NOMO-1 treated with dmso at 0.1 percent for 144 hours (cell line): Measurements from ENCODE around the gene EIF4E.
A peak's percentile ranks its signal among the peaks of the same experiment; 100 is the strongest.
"Not testable (repeated sequence)": the region's sequence is repeated elsewhere in the genome, so short reads cannot be mapped to it uniquely, and the experiment has no call there.

Experiments
- DNase-seq: peaks from one replicate; lab custom pipeline; 2025; ENCODE audit not compliant: unreplicated experiment; lab: John Stamatoyannopoulos, UW

EIF4E gene

DNA sequence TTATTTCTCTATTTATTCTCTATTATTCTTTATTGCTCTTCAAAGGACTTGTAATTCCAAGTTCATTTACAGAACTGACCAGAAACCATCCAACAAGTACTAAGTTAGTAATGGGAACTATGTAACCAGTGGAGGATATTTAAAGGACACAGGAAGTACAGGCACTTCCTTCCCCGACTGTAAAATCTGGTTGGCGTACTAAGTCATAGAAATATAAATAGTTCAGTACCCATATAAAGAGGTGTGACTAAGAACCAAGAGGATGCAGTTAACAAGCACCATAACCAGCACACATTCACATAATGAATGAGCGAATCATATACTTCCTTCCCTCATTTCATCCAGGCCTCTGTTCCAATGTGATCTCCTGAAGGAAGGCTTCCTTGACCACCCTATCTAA is 3.6 kb upstream of the EIF4E start:
- DNase-seq: peak; percentile 51

DNA sequence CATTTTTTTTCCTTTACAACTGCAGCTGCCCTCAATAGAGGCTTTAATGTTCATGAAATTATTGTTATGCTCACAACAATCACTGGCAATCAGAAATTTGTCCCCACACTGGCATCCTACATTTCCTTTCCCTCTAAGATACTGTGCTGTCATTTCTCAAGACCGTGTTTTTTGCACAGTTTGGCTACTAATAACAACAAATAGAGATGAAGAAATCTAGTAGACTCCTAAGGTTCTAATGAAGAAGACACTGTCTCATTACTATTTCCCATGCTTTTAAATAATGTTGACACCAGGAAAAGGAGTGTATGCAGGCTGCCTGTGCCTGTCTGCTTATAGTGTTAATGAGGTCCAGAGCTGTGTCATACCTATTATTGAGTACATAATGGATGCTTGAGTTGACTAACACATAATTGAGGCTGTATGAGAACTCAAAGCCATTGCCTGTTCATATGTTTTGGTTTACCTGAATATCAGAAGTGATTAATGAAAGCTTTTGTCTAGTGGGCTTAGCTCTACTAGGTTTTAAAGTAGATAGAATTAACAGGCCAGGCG is 1.5 kb upstream of the EIF4E start:
- no peak for DNase-seq

DNA sequence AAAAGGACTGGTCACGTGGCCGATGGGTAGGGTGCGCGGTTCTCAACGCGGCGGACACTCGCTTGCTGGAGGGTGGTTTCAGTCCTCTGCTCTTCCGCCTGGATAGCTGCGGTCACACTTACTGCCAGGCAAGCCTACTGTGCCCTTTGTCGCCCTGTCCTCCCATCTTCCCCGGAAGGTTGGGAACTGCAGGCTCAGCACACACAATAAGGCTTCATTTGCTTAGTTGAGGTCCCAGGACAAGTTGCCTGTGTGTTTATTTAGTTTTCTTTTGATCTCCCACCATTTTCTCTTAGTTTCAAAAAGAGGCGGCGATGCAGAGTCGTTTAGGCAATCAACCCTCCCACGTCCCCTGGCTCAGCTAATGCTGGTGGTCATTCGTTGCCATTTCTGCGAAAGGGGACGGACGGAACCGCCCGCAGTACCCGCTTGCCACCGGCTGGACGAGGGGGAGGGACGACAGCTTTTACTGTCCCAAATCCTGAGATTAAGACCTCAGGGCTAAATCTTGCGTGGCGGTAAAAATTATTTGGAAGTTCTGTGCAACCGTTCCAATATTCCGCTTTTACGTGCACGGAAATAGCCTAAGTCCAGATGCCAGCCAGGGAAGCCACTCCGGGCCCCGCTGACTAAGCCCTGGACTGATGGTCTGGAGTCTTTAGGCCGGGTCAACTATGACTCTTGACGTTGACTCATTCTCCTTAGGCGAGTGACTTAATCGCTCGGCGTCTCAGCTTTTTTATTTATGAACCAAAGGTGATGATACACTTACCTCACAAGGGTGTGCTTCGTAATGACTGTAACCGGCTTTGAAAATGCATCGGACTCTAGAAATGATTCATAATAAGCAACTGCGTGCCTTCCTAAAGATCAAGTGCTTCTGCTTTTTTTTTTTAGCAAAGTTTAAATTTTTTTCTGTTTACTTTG is 671 bp upstream of the EIF4E start:
- peak; percentile 58 for DNase-seq

DNA sequence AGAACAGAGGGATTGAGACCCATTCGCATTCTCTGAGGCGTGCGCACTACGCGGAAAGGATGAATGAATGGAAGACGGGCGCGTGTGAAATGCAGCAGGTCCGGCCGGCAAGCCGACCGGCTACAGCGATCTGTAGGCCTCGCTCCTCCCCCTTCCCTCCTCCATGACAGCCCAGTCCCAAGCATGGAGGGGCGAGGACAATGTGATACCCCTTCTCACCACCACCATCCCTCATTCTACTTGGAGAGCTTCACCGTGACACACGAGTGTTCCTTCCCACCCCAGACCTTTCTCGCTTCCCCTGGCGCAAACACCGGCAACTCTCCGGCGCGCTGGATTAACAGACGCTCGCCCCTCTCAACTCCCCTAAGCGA is 815 bp downstream of the EIF4E start:
- peak; percentile 64 for DNase-seq

DNA sequence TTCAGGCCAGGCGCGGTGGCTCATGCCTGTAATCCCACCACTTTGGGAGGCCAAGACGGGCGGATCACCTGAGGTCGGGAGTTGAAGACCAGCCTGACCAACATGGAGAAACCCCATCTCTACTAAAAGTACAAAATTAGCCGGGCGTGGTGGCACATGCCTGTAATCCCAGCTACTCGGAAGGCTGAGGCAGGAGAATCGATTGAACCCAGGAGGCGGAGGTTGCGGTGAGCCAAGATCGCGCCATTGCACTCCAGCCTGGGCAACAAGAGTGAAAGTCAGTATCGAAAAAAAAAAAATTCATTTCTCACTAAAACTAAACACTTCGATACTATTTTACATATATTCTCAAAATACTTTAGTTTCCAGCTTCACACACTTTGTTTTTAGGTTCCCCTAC is 2.7 kb downstream of the EIF4E start:
- DNase-seq: not testable (repeated sequence)

DNA sequence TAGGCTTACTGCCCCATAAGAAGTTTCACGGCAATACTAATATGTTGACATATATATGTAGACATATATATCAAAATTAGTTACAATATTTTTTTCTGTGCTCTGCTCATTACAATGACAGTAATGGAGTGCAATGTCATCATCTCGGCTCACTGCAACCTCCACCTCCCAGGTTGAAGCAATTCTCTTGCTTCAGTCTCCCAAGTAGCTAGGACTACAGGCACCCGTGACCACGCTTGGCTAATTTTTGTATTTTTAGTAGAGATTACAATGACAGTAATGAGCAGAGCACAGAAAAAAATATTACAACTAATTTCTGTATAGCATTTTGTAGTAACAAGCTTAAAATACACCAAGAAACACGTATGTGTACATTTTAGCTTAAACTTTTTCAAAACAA is 7.6 kb downstream of the EIF4E start:
- no peak for DNase-seq

DNA sequence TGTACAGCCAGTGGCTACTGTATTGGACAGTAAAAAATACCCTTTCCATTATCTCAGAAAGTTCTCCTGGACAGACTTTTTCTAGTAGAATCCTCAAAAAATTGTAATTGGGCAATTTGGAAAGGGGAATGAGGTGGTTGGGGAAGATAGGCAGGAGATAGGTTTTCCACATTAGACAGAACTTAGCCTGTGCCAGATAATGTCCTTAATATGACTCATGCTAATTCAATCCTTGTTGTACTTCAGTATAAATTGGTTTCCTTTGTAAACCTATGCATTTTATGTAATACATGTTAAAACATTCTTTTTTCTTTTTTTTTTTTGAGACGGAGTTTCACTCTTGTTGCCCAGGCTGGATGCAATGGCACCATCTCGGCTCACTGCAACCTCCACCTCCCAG is 8.9 kb downstream of the EIF4E start:
- DNase-seq: no peak

DNA sequence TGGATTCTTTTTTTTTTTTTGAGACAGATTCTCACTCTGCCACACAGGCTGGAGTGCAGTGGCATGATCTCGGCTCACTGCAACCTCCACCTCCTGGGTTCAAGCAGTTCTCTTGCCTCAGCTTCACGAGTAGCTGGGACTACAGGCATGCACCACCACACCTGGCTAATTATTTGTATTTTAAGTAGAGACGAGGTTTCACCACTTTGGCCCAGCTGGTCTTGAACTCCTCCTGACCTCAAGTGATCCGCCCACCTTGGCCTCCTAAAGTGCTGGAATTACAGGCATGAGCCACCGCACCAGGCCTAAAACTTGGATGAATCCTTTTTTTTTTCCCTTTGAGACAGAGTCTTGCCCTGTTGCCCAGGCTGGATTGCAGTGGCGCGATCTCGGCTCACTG is 18.2 kb downstream of the EIF4E start:
- not testable (repeated sequence) for DNase-seq

DNA sequence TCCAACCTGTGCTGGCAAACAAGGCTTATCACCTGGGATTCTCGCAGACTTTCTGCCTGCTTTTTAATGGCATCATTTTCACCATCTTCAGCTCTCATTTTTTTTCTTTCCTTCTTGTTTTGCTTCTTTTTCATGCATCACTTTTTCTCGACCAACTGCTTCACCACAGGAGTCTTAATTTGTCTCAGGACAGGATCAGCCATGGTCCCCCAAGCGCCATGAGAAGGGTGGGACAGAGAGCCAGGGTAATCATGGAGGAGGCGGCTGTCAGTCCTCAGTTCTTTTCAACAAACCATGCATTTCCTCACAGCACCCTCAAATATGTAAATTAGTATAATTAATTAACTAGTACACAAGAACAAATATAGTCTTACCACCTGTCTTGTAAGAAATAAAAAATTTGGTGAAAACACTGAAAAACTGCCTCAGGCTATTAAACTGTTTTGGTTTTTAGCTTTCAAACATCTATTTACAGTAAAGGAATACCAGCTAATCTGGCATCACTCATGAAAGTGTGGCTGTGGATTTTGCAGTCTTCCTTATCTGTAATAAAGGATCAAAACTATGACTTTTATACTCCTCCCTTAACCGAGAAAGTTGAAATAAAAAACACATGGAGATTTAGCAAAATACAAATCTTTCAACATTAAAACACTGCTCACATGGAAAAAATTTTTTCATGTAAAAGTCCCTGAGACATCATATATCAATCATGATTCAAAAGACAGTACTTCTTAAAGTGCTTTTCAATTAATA is 19.1 kb downstream of the EIF4E start:
- DNase-seq: no peak

DNA sequence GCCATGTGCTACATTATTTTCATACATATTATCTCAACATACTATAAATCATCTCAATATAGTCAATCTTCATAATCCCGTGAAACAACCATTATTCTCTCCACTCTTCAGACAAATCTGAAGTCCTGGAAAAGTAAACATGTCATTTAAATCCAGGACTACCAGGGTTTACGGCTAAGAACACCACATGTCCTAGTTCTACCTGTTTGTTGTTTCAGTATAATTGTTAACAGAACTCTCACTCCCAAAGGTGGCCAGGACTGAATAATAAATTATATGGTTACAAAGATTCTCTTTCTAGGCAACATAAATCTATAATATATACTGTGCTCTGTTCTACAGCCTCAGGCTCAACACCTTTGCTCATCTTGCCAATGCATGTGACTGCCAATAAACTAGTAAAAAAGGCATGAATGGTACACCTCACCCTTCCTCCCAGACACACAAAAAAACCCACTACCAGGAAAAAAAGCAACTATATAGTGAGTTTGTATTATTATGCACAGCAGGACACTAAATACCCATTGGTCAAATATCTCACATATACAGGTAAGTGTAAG is 20.1 kb downstream of the EIF4E start:
- DNase-seq: no peak

DNA sequence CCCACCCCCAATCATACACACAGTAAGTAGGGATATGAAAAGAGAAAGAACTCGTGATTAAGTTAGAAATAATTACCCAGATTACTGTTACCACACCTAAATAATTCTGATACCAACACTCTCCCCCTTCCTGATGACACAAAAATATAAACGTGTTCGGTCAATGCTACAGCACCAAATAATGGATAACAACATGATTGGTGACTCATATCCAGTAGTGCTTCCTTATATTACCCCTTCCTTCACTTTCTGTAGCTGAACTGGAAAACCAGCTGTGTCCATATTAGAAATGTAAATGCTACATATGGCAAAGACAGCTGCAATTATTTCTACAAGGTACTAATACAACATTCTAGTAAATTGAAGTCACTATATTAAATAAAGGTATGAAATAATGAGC is 20.8 kb downstream of the EIF4E start:
- no peak for DNase-seq

DNA sequence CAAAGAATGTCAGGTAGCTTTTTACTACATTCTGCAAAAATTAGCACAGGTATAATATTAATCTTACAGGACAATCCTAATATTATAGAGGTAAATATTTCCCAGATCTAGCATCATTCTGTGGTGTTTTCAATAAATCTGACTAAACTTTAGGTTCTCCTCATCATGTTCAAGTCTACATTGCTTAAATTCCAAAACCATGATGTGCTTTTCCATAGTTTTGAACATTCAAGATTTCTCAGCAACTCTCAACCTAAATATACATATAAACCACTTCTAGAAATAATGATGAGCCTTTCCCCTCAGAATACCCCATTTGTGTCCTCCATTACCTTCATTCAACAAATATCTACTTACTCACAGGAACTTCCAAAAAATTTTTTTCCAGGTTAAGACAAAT is 23.1 kb downstream of the EIF4E start:
- no peak for DNase-seq

DNA sequence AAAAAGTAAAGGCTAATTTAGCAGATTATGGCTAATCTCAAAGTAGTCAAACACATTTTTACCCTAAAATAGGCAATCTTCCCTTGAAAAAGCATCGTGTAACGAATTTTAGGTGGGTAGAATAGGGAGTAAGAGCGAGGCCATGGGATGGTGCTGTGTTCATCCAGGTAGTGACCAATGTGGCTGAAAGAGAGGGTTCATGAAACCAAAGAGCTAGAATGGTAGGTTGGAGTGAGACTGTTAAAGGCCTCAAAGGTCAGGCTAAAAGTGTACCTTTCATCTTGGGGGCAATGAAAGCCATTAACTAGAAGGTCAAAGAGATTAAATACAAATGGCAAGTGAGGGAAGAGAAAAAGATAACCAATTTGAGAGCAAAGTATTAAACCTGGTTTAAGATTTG is 23.6 kb downstream of the EIF4E start:
- no peak for DNase-seq

DNA sequence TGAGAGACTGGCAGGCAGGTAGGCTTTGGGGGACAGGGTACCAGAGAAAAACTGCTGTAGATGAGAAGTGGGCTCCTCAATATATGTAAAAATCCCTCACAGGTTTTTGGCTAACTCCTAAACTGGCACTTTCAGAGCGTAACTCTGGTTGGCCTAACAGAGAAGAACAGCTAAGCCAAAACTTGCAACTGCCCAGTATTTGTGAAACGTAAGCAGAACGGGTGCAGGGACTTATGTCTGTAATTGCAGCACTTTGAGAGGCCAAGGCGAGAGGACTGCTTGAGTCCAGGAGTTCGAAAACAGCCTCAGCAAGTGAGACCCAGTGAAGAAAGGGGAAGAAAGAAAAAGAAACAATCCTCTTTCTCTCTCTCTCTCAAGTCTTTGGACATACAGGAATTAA is 25.0 kb downstream of the EIF4E start:
- DNase-seq: no peak

DNA sequence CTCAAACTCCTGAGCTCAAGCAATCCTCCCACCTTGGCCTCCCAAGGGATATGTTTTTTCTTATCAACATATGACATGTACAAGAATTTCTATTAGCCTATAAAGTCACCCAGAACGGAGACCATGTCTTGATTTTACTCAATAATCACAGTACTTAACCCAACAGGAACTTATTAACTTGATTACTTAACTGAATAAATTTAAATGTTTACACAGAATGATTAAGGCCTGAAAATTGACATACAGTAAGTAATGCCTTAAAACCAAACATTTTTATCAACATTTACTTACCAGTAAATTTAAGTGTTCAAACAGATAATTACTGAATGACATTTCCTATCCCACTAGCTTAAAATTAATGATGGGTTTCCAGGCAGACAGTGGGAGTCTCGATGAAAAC is 25.4 kb downstream of the EIF4E start:
- DNase-seq: no peak

DNA sequence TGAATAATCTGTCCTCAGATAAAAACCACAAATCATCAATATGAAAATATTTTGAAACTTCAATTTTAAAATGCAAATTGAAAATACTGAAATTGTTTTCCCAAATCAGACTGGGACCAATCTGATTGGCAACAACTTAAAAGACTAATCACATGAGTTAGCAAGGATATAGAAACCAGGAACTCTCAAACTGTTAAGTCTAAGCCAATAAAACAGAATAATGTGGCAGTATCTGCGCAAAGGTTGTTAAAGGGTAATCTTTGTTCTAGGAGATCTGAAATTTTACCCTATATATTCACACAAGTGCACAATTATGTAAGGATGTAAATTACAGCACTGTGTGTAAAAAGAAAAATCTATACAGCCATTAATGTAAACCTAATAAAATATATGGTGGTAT is 29.7 kb downstream of the EIF4E start:
- no peak for DNase-seq

DNA sequence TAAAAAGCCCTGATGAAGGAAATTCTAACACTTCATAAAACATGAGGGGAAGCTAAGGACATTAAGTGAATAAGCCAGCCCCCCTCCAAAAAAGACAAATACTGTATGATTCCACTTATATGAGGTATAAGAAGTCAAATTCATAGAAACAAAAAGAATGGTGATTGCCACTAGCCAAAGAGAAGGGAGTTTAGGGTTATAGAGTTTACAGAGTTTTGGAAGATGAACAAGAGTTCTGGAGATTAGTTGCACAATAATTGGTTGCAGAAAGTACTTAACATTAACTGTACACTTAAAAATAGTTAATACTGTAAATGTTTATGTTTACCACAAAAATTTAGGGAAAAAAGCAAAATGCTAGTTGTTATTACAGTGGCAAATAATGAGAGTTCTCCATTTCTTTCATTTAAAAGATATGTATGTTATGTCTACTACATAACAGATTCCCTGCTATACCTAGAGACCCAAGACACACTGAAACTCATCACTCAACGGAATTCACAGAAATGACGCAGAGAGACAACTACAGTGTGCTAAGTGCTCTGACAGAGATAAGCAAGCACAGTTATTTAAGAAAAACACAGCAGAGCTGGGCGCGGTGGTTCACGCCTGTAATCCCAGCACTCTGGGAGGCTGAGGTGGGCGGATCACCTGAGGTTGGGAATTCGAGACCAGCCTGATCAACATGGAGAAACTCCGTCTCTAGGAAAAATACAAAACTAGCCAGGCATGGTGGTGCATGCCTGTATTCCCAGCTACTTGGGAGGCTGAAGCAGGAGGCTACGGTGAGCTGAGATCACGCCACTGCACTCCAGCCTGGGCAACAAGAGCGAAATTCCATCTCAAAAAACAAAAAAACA is 37.2 kb downstream of the EIF4E start:
- DNase-seq: no peak

DNA sequence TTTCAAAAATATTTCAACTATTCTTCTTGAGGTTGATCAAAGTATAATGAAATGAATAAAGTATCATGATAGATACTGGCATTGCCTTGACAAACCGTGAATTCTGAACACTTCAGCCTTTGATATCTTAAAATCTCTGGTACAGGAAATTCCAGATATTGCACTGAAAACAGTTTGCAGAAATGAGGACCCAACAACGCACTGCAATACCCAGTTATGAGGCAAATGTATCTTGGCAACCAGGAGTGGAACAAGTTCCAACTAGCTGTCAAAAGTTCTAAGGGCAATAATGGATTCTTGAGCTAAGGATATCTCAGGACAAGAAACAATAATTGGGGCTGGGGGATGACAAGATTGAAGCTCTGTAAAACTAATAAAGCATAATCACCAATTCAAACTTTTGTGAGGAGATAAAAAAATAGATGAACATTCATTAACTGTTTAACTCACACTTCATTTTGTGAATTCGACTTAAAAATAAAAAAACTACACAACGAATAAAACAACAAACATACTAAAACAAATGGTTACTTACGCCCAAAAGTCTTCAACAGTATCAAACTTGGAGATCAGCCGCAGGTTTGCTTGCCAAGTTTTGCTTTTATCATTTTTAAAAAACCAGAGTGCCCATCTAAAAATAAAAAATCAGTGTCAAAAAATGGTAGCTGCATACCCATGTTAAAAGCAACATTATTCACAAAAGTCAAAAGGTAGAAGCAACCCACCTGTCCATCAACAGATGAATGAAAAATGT is 38.1 kb downstream of the EIF4E start:
- DNase-seq: no peak

DNA sequence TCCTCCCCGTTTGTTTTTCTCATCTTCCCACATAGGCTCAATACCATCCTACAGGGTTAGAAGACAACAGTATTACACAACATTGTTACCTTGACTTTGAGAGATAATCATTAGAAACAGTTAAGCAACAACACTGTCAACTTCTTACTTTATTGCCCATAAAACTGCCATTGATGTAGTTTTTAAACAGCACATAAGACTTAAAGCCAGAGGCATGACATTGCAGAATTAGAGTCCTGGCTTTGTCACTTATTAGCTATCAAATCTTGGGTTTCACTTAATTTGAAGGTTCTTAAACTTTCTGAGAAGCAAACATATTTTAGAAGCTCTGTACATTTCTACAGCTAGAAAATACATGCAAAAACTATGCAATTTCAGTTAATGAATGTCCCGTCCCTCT is 41.8 kb downstream of the EIF4E start:
- no peak for DNase-seq

DNA sequence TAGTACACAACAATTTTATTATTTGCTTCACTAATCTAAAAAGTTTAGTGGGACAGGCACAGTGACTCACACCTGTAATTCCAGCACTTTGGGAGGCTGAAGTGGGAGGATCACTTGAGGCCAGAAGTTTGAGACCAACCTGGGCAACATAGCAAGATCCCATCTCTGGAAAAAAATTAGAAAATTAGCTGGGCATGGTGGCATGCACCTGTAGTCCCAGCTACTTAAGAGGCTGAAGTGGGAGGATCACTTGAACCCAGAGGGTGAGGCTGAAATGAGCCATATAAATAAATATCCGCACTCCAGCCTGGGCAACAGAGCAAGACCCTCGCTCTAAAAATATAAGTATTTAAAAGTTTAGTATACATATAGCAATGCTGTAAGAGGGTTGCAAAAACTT is 42.6 kb downstream of the EIF4E start:
- not testable (repeated sequence) for DNase-seq
